GM12892 (cell line): Measurements from ENCODE around the gene AIF1.

ENCODE experiments used
- POLR2A ChIP-seq: IDR thresholded peaks from 2 replicates; pipeline ENCODE4 v1.6.1; 2011; ENCODE audit warnings: low read depth, low read length, control low read depth
- POLR2AphosphoS5 ChIP-seq: IDR thresholded peaks from 2 replicates; pipeline ENCODE4 v1.6.1; 2011; ENCODE audit warnings: low read depth, low read length, control low read depth
- TAF1 ChIP-seq: IDR thresholded peaks from 2 replicates; pipeline ENCODE4 v1.6.1; 2011; ENCODE audit warnings: low read depth, mild to moderate bottlenecking, control low read depth, low read length, borderline replicate concordance

DNA sequence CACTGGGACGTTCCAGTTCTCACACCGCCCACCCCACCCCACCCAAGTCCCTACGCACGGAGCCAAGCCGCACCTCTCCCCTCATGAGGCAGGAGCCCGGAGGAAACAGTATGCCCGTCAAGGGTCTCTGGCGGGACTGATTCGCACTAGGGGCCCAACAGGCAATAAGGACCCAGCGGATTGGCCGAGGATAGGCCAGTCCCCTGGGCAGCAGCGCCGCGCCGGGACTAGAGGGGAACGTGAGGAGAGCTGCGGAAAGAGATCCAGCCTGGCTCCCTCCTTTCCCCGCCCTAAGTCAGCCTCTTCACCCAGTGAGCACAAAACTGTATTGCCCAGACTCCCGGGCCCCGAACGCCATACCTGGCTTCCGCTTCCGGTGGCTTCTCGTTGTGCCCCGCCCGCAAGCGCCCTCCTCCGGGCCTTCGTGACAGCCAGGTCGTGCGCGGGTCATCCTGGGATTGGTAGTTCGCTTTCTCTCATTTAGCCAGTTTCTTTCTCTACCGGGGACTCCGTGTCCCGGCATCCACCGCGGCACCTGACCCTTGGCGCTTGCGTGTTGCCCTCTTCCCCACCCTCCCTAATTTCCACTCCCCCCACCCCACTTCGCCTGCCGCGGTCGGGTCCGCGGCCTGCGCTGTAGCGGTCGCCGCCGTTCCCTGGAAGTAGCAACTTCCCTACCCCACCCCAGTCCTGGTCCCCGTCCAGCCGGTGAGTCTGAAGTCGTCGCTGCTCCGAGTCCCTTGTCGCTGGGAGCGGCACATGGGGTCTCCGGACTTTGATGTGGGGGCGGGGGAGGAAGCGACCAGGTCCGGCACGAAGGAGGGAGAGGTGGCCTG lies 50.7 kb downstream of the AIF1 start, which contains the start of gene CSNK2B:
- peak; percentile 85 for TF ChIP-seq TAF1
- TF ChIP-seq POLR2A: peak; percentile 97
- peak; percentile 97 for TF ChIP-seq POLR2AphosphoS5
